DND-41 (cell line): ENCODE measurements around the gene TRERF1.

Source experiments
- CTCF ChIP-seq: IDR thresholded peaks from 2 replicates; pipeline ENCODE4 v1.5.1; 2012; ENCODE audit warnings: borderline replicate concordance, low read length, moderate library complexity, mild to moderate bottlenecking; ENCODE audit not compliant: poor library complexity, severe bottlenecking; ENCODE audit errors: extremely low read depth
- EZH2 ChIP-seq: IDR thresholded peaks from 3 replicates; pipeline ENCODE4 v1.6.1; 2012; ENCODE audit warnings: borderline replicate concordance, low read depth, mild to moderate bottlenecking, moderate library complexity, low read length, inconsistent platforms; ENCODE audit not compliant: severe bottlenecking

- TF ChIP-seq CTCF (no peak), EZH2 (no peak)
Measured at GRCh38 chr6:42225419-42225818, 226.3 kb downstream of the TRERF1 start.
